ENCODE measurements around the gene UMODL1.

UMODL1 gene

GRCh38 chr21:42097860-42098454, 26.8 kb downstream of the UMODL1 start:
- Histone ChIP-seq H3K4me1 (no peaks in the 10 kb centered on the region), H3K4me3 (ENCODE audit: low read depth, low read length) (no peak overlapping the region), H3K9me3 (no peaks in the 10 kb centered on the region; the same call in 1 of the 2 replicates), H3K36me3 (no peaks in the 10 kb centered on the region), H3K27me3 (peaks cover 18% of the 10 kb centered on the region)
- no peak for DNase-seq
- TF ChIP-seq CTCF (IDR thresholded peaks at IDR 0.05; ENCODE audit: low read depth, low read length): no peak

GRCh38 chr21:42098957-42099505, 27.9 kb downstream of the UMODL1 start:
- TF ChIP-seq CTCF (IDR thresholded peaks at IDR 0.05; ENCODE audit: low read depth, low read length): no peak
- Histone ChIP-seq H3K4me3 (ENCODE audit: low read depth, low read length) (no peak overlapping the region), H3K27me3 (peaks cover 21% of the 10 kb centered on the region), H3K9me3 (no peaks in the 10 kb centered on the region; the same call in 1 of the 2 replicates), H3K36me3 (no peaks in the 10 kb centered on the region), H3K4me1 (no peaks in the 10 kb centered on the region)
- no peak for DNase-seq

- no peak for TF ChIP-seq CTCF (IDR thresholded peaks at IDR 0.05; ENCODE audit: low read depth, low read length)
- peaks cover 21% of the 10 kb centered on the region for H3K27me3 ChIP-seq
- no peak overlapping the region for H3K4me3 ChIP-seq (ENCODE audit: low read depth, low read length)
- no peaks in the 10 kb centered on the region for H3K36me3 ChIP-seq
- H3K9me3 ChIP-seq: no peaks in the 10 kb centered on the region
- no peaks in the 10 kb centered on the region for H3K4me1 ChIP-seq
- no peak for DNase-seq
These were observed 30.1 kb downstream of the UMODL1 start for GRCh38 chr21:42101246-42101645.

- H3K27me3 ChIP-seq: peaks cover 21% of the 10 kb centered on the region
- TF ChIP-seq CTCF (IDR thresholded peaks at IDR 0.05; ENCODE audit: low read depth, low read length): no peak
- no peaks in the 10 kb centered on the region for H3K4me1 ChIP-seq
- H3K36me3 ChIP-seq: no peaks in the 10 kb centered on the region
- no peak overlapping the region for H3K4me3 ChIP-seq (ENCODE audit: low read depth, low read length)
- no peaks in the 10 kb centered on the region for H3K9me3 ChIP-seq
- no peak for DNase-seq
These were observed 31.0 kb downstream of the UMODL1 start for GRCh38 chr21:42102076-42102475.

- no peak overlapping the region for H3K4me3 ChIP-seq (ENCODE audit: low read depth, low read length)
- no peak for TF ChIP-seq CTCF (IDR thresholded peaks at IDR 0.05; ENCODE audit: low read depth, low read length)
- DNase-seq: no peak
- no peaks in the 10 kb centered on the region for H3K36me3 ChIP-seq
- H3K27me3 ChIP-seq: peaks cover 21% of the 10 kb centered on the region
- no peaks in the 10 kb centered on the region for H3K9me3 ChIP-seq
- no peaks in the 10 kb centered on the region for H3K4me1 ChIP-seq
These were observed 31.4 kb downstream of the UMODL1 start for GRCh38 chr21:42102526-42102925.

GRCh38 chr21:42102991-42103390, 31.9 kb downstream of the UMODL1 start:
- Histone ChIP-seq H3K27me3 (peaks cover 21% of the 10 kb centered on the region), H3K36me3 (no peaks in the 10 kb centered on the region), H3K4me3 (ENCODE audit: low read depth, low read length) (no peak overlapping the region), H3K9me3 (no peaks in the 10 kb centered on the region), H3K4me1 (no peaks in the 10 kb centered on the region)
- TF ChIP-seq CTCF (IDR thresholded peaks at IDR 0.05; ENCODE audit: low read depth, low read length): no peak
- DNase-seq: no peak

Measured in BE2C (cell line).